ENCODE measurements around the gene DNAH7.
A peak's percentile ranks its signal among the peaks of the same experiment; 100 is the strongest.

DNAH7 gene

DNA sequence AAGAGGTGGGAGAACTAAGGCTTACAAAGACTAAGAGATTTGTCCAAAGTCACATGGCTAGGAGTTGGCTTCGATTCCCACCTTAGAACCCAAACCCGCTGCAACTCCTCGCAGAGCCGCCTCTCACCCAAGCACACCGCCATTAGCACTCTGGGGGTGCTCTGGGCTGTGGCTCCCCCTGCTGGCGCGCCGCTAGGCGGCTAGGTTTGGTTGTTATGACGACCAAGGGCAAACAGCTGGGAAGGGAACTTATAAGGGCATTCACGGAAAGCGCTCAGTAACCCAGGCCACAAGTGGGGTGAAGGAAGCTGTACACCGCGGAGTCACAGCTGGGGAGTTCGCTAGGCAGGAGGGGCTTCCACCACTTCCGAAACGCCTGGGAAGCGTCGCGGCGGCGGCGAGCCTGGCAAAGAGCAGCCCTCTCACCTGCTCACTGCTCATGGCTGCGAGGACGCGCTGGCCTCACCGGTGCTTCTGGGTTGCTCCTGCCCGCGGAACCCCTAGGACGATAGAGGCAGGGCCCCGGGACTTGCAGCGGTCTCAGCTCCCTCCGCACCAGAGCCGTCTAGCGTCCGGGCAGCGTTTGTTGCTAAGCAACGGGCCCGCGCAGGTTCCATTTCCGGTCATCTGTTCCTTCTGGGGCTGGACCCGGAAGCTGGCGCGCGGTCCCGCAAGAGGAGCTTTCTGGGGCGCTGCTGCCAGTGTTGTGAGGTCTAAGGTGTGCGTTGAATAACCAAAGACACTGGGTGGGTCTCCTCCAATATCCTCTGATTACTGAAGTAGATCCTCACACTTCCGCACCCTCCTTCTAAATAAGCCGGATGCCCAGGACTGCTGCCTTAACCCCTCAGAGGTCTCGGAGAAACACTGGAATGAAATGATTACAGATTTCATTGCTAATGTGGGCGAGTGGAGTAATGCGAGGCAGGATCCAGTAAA, at the start of gene DNAH7:
Gene DNAH7 (minus strand): TSS at position 567 of the 939 bp plus-strand sequence. CDS start 126 bp downstream, at position 441.
- TF ChIP-seq, protein P1, sequence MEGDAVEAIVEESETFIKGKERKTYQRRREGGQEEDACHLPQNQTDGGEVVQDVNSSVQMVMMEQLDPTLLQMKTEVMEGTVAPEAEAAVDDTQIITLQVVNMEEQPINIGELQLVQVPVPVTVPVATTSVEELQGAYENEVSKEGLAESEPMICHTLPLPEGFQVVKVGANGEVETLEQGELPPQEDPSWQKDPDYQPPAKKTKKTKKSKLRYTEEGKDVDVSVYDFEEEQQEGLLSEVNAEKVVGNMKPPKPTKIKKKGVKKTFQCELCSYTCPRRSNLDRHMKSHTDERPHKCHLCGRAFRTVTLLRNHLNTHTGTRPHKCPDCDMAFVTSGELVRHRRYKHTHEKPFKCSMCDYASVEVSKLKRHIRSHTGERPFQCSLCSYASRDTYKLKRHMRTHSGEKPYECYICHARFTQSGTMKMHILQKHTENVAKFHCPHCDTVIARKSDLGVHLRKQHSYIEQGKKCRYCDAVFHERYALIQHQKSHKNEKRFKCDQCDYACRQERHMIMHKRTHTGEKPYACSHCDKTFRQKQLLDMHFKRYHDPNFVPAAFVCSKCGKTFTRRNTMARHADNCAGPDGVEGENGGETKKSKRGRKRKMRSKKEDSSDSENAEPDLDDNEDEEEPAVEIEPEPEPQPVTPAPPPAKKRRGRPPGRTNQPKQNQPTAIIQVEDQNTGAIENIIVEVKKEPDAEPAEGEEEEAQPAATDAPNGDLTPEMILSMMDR (IDR thresholded peaks at IDR 0.05): no peak
- peak within 1 kb of the TSS; percentile 21 to 72 for H3K27ac ChIP-seq
- H3K4me3 ChIP-seq: peak within 1 kb of the TSS; percentile 84
- peak; percentile 93 for DNase-seq (ENCODE audit: low spot score)

DNA sequence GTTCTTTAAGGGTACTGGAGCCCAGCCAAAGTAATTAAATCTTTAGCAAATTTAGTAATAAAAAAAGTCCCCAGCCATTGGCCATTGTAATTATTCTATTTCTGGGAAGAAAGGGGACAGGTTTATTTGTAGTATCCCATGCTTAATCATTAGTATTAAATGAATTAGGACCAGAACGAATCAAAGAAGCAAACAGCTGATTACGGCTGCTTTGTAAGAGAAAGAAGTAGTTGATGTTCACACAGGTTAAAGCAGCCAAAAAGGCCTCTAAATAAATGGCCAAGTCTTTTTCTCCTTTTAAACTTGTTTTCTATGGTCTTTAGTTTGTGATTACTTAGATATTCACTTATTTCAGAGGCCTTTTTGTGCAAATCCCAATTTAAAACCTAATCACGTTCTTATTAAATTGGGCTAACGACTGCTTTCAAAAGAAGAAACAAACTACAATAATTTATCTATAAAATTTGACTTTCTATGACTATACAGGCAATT, 48.6 kb upstream of the DNAH7 start:
- no peak overlapping the region for H3K4me3 ChIP-seq
- H3K27ac ChIP-seq: no peak overlapping the region
- no peak for DNase-seq (ENCODE audit: low spot score)
- TF ChIP-seq, protein P1 (IDR thresholded peaks at IDR 0.05): no peak

DNA sequence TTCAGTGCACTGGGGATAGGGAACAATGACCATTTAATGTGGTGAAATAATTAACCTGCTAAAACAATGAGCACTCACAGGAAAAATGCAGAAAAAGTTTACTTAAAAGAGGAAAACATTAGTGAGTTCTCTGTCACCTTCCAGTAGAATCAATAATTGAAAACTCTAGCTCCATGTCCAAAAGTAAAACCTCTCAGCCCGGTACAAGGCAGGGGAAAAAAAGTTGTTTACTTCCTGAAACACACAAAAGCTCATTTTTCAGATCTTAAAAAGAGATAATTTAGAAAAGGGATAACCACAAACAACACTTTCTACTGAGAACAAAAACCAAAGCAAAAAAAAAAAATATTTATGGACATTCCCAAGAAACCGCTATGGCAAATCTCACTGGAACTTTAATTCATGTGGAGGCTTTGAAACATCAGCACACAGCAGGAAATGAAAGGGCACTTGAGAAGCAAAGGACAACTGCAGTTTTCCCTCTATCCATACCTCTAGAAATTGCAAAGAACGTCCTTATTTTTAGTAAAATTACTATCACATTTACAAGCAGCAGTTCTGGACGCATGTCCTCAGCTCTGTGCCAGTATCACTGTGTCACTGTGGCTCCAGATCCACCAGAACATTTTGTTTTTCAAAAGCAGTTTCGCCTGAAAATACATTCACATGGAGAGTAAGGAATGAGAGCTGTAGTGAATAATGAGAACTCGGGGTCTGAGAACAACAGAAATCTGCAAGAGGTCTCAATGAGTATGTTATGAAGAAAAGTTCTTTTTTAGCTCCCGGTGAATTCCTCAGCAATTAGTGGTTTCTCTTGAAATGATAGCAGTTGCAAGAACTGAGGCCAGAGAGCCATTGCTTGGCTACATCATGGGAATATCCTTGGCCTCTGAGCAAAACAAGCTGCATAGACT, 44.7 kb upstream of the DNAH7 start:
- Histone ChIP-seq H3K27ac (peak overlapping the region; percentile 50 to 56), H3K4me3 (peak overlapping the region; percentile 12)
- TF ChIP-seq, protein P1 (IDR thresholded peaks at IDR 0.05): no peak
- no peak for DNase-seq (ENCODE audit: low spot score)

DNA sequence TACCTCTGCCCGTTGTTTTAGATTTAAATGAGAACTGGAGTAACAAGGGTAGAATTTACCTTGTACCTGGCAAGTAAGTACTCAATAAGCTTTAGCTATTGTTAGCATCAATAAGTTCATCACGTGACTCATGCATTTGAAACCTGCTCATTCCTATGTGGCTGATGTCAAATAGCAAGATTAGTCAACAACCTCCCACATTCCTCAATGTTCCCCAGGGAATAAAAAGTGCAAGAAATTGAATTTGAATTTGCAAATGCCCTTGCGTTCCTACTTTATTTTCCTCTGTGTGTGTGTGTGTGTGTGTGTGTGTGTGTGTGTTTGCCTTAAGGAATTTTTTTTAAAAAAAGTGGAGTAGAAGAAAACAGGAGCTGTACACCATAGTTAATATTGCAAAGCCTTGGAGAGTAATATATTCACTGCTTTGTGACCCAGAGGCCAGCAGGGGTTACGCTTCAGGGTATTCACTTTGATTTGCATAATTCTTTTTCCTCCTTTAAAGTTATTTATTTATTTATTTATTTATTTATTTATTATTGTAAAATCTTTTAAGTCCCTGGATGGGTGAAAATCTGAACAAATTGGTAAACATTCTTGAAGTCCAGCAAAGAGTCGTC, 43.9 kb upstream of the DNAH7 start:
- H3K4me3 ChIP-seq: no peak overlapping the region
- peak overlapping the region; percentile 25 to 56 for H3K27ac ChIP-seq
- no peak for DNase-seq (ENCODE audit: low spot score)
- TF ChIP-seq, protein P1 (IDR thresholded peaks at IDR 0.05): no peak

GRCh38 chr2:196108604-196109003, 40.0 kb upstream of the DNAH7 start:
- TF ChIP-seq, protein P1 (IDR thresholded peaks at IDR 0.05): no peak
- Histone ChIP-seq H3K27ac (no peak overlapping the region), H3K4me3 (no peak overlapping the region)
- DNase-seq (ENCODE audit: low spot score): no peak

DNA sequence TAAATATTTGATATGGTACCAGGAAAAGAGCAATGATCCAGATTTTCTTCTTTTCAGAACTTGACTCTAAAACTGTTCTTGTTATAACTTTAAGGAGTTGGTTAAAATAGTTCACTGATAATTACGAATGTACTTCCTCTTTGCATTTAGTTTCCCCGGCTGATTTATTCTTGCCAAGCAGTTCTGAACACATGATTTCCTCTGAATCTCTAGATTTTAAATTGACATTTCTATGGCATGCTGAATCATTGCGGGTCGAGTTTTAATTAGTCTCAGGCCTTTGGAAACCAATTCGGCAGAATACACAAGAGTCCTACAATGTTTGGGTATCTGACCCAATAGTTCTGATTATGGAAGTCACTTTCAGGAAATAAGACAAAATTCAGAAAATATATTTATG, 37.3 kb upstream of the DNAH7 start:
- H3K27ac ChIP-seq: no peak overlapping the region
- TF ChIP-seq, protein P1 (IDR thresholded peaks at IDR 0.05): no peak

More for the DNA sequence above, 37.3 kb upstream of the DNAH7 start:
- no peak for DNase-seq (ENCODE audit: low spot score)
- no peak overlapping the region for H3K4me3 ChIP-seq

Data from coronary artery (tissue), 2 donors.